Left ventricle myocardium superior (tissue), 1 donor: ENCODE data around the gene DPP3. TPM values are rescaled to one million over a fixed set of nuclear protein-coding genes. Genes with fewer than 3 reads are reported as not detected.

ENCODE experiments used
- ATAC-seq: fragments of 200-7000 bp; cut with Tn5 transposase; one replicate; pipeline ENCODE4 v1.9.1; 2020; ENCODE audit warnings: mild to moderate bottlenecking, moderate library complexity
- DNase-seq: peaks from one replicate; pipeline ENCODE4 v3.0.0-alpha.2; 2020
- intact Hi-C: fragments of 100-400 bp; cut with micrococcal nuclease; formaldehyde crosslinking; loops from one replicate; pipeline ENCODE4 v1.11.0; 2022
- total RNA-seq: library from RNA; stranded (reverse); fragmentation: NEBNext Ultra II Directional; extraction: Animal tissue kit (Norgen Biotek cat#: 25700); gene quantifications from one replicate; pipeline ENCODE4 v1.2.1, GENCODE V29; 2021
- donor health status: DM: no; HTN: yes; CAD: no; lungs with severe emphysema.

The DPP3 gene
- total RNA-seq, 1 donor from 2014 or later = 9.7 TPM

DNA sequence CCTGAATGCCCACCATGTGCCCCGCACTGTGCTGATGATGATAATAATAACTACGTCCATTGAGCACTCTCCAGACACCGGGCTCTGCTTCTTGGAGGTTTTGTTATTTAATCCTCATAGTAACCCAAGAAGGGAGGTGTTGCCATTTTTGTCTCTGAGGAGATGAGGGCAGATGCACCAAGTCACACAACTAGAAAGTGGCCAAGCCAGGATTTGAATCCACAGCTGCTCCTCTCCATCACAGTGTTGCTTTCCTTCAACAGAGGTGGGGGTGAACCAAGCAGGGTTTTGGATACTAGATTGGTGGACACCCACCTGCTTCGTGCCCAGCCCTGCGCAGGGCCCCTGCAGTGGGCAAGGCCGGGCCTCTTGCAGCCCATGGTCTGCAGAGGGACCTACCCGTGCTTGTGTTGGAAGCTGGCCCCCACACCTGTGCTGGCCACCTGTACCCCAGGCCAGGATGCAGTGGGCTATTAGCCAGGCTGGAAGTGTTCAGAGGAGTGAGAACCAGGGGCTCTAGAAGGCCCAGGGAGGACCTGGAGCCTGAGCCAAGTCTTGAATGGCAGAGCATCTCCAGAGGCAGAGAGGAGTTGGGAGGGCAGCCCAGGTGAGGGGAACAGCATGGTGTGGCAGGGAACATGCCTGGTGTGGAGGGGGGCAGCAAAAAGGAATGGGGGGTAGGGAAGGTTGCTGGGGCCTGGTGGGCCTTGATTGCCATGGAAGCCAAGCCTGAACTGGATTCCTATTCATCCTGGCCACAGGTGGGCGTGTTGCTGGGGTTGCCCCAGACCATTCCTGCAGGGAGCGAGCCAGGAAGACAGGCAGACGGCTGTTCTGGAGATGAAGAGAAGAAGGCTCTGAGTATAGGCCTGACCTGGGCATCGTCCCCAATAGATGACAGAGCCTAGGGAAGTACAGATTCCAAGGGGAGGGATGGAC, 2.7 kb upstream of the DPP3 start:
- no peak for DNase-seq

DNA sequence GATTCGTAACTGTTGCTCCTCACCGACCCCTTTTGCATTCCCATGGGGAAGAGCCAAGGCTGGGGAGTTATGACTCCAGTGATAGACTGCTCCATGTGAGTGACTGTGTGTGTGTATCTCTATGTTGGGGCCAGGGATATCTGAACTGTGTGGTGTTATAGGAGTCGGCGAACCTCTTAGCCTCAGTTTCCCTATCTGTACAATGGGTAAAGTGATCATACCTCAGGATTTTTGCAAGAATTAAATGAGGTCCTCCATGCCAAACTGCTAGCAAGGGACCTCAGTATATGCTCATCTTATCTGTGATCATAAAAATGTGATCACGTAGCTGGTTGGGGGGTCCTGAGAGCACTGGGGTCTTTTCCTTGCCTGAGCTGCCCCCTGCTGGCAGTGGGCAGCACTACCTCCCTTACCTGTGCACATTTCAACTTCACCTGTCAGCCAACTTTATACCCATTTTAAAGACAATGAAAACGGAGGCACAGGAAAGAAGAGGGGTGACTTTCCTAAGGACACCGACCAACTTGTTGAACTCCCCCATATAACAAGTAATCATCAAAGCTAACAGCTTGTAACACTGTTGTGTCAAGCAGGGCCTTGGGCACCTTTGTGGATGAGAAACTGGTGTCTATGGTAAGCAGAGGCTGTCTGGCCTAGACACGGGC, 1.4 kb upstream of the DPP3 start:
- no peak for DNase-seq
- intact Hi-C loops = no loop called here
- no peak for ATAC-seq

More for the DNA sequence above, 2.7 kb upstream of the DPP3 start:
- ATAC-seq = no peak
- intact Hi-C loops = no loop called here

DNA sequence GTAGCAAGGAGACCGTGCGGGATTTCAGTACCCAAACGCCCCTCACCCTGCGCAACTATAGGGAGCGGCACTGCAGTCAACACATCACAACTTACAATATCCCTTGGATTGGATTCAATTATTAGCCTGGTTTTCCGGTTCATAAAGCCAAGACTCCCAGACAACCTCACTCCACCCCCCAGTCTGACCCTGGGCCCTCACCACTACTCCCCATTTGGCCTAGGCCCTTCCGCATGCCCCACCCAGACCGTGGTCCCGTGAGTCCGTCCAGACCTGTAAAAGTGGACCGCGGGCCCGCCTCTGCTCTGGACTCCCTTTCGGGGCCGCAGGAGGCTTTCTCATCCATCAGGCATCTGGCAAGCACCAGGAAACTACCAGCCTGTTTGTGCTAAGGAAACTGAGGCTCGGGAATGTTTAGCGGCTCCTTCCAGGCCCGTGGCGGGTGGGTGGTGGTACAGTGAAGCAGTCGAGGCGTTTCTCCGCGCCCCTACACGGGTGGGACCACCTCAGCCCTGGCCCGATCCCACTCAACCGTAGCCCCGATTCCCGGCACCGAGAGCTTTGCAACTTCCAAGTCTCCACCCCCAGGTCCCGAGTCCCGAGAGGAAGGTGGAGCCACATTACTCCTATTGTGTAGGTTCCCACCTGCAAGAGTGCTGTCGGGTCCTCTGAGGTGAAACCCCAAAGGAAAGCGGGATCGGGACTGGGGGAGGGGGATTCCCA, 679 bp upstream of the DPP3 start:
- peak; percentile 64 for DNase-seq
- peak; percentile 53 for ATAC-seq
- intact Hi-C loops = no loop called here

DNA sequence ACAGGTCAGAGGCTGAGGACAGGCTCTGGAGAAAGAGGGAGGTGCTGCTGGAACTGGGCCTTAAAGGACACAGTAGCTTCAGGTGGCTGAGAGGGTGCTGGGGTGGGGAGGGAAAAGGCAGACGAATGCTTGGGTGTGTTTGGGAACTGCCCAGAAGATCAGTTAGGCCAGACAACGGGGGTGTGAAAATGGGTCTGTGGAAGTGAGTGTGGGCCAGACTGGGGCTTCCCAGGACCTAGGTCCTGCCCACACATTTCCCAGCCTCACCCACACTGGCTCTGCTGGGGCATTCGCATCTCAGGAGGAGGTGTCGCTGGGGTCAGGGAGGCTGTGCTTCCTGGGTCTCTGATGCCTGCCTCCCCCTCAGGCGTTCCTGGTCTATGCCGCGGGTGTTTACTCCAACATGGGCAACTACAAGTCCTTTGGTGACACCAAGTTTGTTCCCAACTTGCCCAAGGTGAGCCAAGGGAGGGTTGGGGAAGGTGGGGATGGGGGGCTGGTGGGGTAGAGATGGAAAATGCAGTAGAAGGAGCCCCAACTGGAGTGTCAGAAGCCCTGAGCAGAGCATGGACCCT, 4.7 kb downstream of the DPP3 start:
- intact Hi-C loops = no loop called here
- DNase-seq (no peak), ATAC-seq (no peak)

DNA sequence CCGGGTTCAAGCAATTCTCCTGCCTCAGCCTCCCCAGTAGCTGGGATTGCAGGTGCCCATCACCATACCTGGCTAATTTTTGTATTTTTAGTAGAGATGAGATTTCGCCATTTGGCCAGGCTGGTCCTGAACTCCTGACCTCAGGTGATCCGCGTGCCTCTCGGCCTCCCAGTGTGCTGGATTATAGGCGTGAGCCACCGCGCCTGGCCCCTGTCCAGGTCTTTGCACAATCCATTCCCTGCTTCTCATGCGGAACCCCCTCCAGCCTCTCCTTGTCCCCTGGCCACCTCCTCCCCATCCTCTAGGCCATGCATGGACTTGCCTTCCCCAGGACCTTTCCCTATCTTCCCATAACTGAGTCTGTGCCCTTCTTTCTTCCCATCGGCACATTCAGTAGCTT, 8.7 kb downstream of the DPP3 start:
- DNase-seq (no peak), ATAC-seq (no peak)
- intact Hi-C loops = no loop called here

DNA sequence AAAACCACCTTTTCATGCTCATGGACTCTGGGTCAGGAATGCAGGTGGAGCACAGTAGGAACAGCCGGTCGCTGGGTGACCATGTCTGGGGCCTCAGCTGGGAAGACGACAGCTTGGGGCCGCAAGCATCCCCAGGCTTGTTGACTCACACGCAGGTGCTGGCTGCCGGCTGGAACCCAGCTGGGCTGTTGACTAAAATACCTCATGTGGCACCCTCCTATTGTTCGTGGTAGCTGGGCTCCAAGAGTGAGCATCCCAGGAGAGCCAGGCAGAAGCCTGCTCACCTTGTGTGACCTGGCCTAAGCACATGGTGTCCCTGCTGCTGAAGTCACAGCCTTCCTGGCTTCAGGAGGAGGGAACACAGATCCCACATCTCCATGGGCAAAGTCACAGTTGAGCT, 9.4 kb downstream of the DPP3 start:
- intact Hi-C loops = no loop called here
- ATAC-seq (no peak), DNase-seq (no peak)

DNA sequence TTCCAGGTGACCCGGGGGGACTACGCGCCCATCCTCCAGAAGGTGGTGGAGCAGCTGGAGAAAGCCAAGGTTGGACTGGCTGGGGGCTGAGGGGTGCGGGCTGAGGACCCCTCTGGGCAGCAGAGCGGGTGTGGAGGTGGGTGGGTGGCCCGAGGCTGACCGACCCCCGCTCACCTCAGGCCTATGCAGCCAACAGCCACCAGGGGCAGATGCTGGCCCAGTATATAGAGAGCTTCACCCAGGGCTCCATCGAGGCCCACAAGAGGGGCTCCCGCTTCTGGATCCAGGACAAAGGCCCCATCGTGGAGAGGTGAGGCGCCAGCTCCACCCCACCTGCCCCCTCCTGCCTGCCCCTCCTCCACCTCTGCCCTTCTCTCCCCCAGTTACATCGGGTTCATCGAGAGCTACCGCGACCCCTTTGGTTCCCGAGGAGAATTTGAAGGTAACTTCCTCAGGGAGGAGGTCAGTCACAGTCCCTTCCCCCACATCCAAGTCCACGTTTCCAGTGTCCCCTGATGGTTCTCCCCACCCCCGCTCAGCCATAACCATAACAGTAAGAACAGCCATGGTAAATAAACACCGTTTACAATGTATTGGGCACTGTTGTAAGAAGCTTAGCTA, 11.2 kb downstream of the DPP3 start:
- intact Hi-C loops = no loop called here
- peak; percentile 8 for DNase-seq
- no peak for ATAC-seq

DNA sequence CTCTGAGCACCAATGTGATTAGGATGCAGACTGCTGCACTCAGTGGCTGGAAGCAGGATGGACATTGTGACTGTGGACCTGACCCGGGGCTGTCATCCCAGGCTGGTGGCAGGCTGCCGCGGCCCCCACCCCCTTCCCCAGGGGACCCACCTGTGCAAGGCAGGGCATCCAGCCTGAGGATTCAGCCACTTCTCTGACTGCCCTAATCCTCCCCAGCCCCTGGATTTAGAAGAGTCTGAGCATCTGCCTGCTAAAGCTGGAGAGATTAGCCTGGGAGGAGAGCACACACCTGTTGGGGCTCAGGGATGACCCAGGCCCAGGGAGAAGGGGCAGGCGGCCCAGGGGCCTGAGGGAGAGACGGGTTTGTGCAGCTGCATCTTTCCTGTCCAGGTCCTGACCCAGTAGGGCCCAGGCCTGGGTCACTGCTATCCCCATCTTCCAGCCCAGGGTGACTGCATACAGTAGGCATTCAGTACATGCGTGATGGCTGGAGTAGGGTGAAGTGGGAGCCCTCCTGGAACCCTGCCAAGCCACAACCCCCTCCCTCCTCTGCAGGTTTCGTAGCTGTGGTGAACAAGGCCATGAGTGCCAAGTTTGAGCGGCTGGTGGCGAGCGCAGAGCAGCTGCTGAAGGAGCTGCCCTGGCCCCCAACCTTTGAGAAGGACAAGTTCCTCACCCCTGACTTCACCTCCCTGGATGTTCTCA, 12.1 kb downstream of the DPP3 start:
- intact Hi-C loops = no loop called here
- DNase-seq = peak; percentile 14

DNA sequence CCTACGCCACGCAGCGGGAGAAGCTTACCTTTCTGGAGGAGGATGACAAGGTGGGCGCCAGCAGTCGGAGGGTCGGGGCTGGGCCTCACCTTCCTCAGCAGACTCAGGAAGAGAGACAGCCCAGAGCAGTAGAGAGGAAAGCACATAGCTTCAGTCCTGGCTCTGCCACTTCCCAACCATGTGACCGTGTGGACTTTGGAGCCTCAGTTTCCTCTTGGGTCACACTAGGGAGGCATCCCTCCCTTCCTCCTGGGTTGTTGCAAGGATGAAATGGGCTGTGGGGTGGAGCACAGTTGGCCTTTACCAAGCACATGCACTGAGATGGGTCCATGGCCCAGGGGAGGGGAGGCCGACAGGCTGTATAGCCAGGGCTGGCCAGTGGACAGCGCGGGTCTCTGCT, 12.9 kb downstream of the DPP3 start:
- ATAC-seq = no peak
- intact Hi-C loops = no loop called here
- no peak for DNase-seq

More for the DNA sequence above, 12.1 kb downstream of the DPP3 start:
- no peak for ATAC-seq

DNA sequence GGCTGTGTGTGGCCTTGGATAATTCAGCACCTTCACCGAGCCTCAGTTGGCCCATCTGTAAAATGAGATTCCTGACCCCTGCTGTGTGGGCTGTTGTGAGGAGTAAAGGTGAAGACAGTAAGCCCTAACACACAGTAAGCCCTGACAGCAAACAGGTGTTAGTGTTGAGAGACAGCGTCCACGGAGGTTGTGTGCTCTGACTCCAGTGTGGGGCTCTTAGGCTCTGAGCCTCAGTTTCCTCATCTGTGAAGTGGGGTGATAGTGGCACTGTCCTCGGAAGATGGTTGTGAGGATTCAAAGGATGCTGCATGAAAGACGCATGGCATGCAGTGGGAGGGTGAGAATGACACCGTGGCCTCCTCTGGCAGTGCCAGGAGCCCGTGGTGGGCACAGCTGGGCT, 14.2 kb downstream of the DPP3 start:
- no peak for ATAC-seq
- intact Hi-C loops = no loop called here
- DNase-seq = no peak

DNA sequence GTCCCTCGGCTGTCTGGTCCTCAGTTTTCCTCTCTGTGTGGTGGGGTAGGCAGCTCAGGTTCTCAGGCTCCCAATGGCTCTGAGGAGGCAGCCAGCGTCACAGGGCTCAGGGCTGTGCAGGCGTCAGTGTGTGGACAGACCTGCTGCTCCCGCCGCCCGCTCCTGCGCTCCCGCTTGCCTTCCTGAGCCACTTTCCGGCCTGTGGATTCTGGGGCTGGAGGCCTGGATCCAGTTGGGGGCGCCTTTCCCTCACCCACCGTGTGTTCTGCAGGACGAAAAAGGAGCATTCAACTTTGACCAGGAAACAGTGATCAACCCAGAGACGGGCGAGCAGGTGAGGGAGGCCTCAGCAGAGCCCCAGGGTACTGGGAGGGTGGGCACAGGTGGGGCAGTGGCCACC, 14.7 kb downstream of the DPP3 start:
- no peak for DNase-seq
- intact Hi-C loops = no loop called here
- no peak for ATAC-seq

DNA sequence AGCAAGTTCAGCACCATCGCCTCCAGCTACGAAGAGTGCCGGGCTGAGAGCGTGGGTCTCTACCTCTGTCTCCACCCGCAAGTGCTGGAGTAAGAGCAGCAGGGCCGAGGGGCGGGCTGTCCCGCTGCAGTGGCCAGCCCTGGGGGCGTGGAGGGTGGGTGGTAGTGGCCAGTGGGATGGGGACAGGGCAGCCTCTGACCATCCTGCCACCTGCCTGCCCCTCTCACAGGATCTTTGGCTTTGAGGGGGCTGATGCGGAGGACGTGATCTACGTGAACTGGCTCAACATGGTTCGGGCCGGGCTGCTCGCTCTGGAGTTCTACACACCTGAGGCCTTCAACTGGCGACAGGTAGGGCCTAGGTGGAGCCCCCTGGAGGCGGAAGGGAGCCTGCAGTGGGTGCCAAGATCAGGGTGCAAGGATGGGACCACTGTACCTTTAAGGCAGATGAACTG, 15.2 kb downstream of the DPP3 start:
- intact Hi-C loops = no loop called here
- ATAC-seq = no peak

DNA sequence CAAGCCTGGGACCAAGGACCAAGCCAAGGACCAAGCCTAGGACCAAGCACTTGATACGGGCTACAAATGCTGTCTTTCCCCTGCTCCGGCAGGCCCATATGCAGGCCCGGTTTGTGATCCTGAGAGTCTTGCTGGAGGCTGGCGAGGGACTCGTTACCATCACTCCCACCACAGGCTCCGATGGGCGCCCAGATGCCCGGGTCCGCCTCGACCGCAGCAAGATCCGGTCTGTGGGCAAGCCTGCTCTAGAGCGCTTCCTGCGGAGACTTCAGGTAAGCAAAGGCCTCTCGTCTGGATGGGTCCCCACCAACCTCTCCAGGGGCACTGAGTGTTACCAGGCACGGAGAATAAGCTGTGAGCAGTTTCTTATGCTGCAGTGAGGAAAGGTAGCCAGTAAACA, 17.0 kb downstream of the DPP3 start:
- intact Hi-C loops = no loop called here
- ATAC-seq = no peak
- no peak for DNase-seq

More for the DNA sequence above, 15.2 kb downstream of the DPP3 start:
- no peak for DNase-seq

DNA sequence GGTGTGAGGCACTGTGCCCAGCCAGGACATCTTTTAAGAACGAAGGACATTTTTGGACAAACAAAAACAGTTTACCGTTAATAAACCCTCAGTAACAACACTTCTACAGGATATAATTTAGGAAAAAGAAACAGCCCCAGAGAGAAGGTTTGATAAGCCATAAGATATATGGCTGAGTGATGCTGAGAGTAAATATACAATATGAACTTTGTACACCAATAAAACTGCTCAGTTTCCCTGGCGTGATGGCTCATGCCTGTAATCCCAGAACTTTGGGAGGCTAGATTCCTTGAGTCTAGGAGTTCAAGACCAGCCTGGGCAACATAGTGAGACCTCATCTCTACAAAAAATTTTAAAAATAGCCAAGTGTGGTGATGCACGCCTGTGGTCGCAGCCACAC, 18.3 kb downstream of the DPP3 start:
- intact Hi-C loops = no loop called here
- DNase-seq (no peak), ATAC-seq (no peak)

DNA sequence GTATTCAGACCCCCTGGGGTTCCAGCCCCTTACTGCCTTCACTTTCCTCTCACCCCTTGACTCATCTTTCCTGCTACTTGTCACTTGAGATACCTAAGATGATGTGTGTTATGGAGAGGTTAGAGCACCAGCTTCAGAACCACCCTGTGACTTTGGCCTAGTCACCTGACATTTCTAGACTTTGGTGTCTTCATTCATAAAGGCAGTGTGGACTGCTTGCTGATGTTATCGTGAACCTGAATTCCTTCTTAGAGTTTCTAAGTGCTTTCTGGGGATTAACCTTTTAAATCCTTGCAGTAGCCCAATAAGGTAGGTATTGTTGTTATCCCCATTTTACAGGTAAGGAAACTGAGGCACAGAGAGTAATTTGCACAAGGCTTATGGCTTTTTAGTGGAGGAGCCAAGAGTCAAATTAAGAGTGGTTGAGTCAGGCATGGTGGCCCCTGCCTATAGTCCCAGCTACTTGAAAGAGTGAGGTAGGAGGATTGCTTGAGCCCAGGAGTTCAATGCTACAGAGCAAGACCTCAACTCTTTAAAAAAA, 25.1 kb downstream of the DPP3 start:
- no peak for DNase-seq
- no peak for ATAC-seq
- intact Hi-C loops = no loop called here

DNA sequence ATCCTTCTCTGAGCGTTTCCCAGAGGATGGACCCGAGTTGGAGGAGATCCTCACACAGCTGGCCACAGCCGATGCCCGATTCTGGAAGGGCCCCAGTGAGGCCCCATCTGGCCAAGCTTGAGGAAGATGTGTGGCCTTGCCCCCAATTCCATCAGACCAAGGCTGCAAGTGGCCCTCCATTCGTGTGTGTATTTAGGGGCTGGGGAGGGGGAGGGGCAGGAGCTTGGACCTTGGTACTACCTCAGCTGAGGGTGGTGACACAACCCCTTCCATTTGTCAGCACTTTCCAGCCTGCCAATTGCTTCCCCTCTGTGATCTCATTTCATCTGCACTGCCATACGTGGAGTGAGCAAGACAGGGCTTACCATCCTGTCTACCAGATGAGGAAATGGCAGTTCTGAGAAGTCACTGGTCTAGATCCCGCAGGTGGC, 28.9 kb downstream of the DPP3 start:
- ATAC-seq = peak; percentile 41
- intact Hi-C loops = no loop called here
- peak; percentile 33 for DNase-seq

DNA sequence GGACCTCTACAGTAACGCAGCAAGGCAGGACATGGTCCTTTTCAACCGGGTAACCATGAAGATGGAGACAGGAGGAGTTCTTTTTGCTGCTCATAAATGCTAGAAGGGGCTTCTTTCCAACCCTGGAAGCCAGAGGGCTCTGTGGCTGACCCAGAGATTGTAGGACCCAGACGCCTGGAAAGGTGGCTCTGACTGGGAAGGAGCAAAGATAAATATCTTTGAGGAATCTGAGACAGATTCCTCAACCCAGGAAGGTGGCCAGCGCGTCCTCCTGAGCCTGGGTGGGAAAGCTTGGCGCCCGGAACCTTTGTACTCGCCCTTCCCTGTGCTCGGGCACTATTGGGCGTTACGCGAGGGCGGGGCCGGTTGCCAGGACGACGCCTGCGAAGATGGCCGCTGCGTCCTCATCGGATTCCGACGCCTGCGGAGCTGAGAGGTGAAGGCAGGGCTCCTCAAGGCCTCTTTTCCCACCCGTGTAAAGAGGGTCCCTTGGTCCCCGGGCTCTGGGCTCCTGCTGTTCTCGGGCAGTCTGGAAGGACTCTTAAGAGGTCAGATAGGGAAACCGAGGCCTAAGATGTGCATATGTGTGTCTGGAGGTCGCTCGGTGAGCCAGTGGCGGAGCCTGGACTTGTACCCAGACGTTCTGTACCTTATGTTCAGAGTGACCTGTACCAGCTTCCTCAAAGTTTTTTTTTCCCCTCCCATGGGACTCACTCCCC, 30.2 kb downstream of the DPP3 start, which contains the start of gene BBS1:
BBS1 (plus strand) TSS at position 365 of the 719 bp plus-strand sequence; CDS start at position 390, 25 bp downstream.
- intact Hi-C loops = no loop called here
- peak; percentile 94 for DNase-seq
- ATAC-seq = peak; percentile 98

DNA sequence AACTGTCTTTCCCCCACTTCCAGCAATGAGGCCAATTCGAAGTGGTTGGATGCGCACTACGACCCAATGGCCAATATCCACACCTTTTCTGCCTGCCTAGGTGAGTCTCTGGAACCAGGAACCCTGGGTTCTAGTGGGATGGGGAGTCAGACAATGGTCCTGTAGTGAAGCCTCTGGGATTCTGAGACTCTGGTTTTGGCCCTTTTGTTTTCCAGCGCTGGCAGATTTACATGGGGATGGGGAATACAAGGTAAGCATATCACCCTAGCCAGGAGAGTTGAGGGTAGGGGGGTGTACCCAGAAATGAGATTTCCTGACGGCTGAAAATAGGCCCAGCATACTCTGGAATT, 30.7 kb downstream of the DPP3 start:
- DNase-seq (no peak), ATAC-seq (no peak)
- intact Hi-C loops = no loop called here
